Muscle of leg (tissue), 11 donors: ENCODE measurements around the gene NKAIN2. TPM values are rescaled to one million over a fixed set of nuclear protein-coding genes. Genes with fewer than 3 reads are reported as not detected.
"Not testable (repeated sequence)": the region's sequence is repeated elsewhere in the genome, so short reads cannot be mapped to it uniquely, and the experiment has no call there.

Source experiments
- DNase-seq: peaks from one replicate; pipeline ENCODE4 v3.0.0; 2013
- H3K27ac ChIP-seq: one replicate; pipeline ENCODE4 v1.5.1; 2013; ENCODE audit warnings: mild to moderate bottlenecking, low read length, control low read depth
- H3K27me3 ChIP-seq: one replicate; pipeline ENCODE4 v1.6.1; 2013; ENCODE audit warnings: low read length; ENCODE audit not compliant: control insufficient read depth, insufficient read depth
- H3K36me3 ChIP-seq: one replicate; pipeline ENCODE4 v1.6.1; 2013; ENCODE audit warnings: low read length; ENCODE audit not compliant: control insufficient read depth, insufficient read depth
- H3K4me1 ChIP-seq: one replicate; pipeline ENCODE4 v1.6.1; 2013; ENCODE audit warnings: low read length; ENCODE audit not compliant: control insufficient read depth, insufficient read depth
- H3K4me3 ChIP-seq: one replicate; pipeline ENCODE4 v1.5.1; 2013; ENCODE audit warnings: low read length, control low read depth
- H3K9me3 ChIP-seq: replicated peaks from 2 replicates; pipeline ENCODE4 v1.6.1; 2013; ENCODE audit warnings: low read depth, low read length; ENCODE audit not compliant: control insufficient read depth
- WGBS: methylation state at CpG from one replicate; pipeline ENCODE4 v1.1.5; 2013; ENCODE audit warnings: missing lambda C conversion rate; ENCODE audit not compliant: insufficient coverage; 5-methylcytosine and 5-hydroxymethylcytosine counted together
- polyA plus RNA-seq, 8 donors: library from polyadenylated mRNA; unstranded; fragments of 120-200 nt; gene quantifications; one replicate each; pipeline versions ENCODE4 v1.2.1 to v1.2.3, GENCODE V29; 2013; ENCODE audit warnings: inconsistent platforms in 1 of 8, low replicate concordance in 1 of 8; ENCODE audit not compliant: insufficient read length in 8 of 8, insufficient read depth in 1 of 8
- total RNA-seq: library from RNA; stranded (reverse); fragments of 120-200 nt; gene quantifications from one replicate; pipeline ENCODE4 v1.2.4, GENCODE V29; 2013

The NKAIN2 gene
- total and polyA plus RNA-seq, 9 donors, result 2.5 to 10.1 (median 7.9) TPM

- Histone ChIP-seq H3K4me3 (no peak overlapping the region), H3K27me3 (no peaks in the 10 kb centered on the region), H3K27ac (no peak overlapping the region), H3K36me3 (no peaks in the 10 kb centered on the region), H3K4me1 (peaks cover 1% of the 10 kb centered on the region), H3K9me3 (no peaks in the 10 kb centered on the region)
- WGBS, result no CpG with 5 or more reads among the region's 2 CpGs
- DNase-seq, result no peak
Measured at GRCh38 chr6:124319410-124319809, 515.7 kb downstream of the NKAIN2 start.

- Histone ChIP-seq H3K4me3 (no peak overlapping the region), H3K4me1 (no peaks in the 10 kb centered on the region), H3K27ac (no peak overlapping the region), H3K9me3 (no peaks in the 10 kb centered on the region), H3K27me3 (no peaks in the 10 kb centered on the region), H3K36me3 (no peaks in the 10 kb centered on the region)
- no peak for DNase-seq
Measured at GRCh38 chr6:124324237-124324636, 520.6 kb downstream of the NKAIN2 start.

- 60% methylated on average over 1 of the region's 1 CpG for WGBS
- H3K27me3 ChIP-seq, result no peaks in the 10 kb centered on the region
- no peaks in the 10 kb centered on the region for H3K4me1 ChIP-seq
- H3K27ac ChIP-seq, result no peak overlapping the region
- H3K9me3 ChIP-seq, result no peaks in the 10 kb centered on the region
- H3K36me3 ChIP-seq, result no peaks in the 10 kb centered on the region
- no peak overlapping the region for H3K4me3 ChIP-seq
- no peak for DNase-seq
Measured at GRCh38 chr6:124330197-124330596, 526.5 kb downstream of the NKAIN2 start.

GRCh38 chr6:124334359-124334758 lies 530.7 kb downstream of the NKAIN2 start:
- Histone ChIP-seq H3K4me3 (no peak overlapping the region), H3K36me3 (no peaks in the 10 kb centered on the region), H3K4me1 (no peaks in the 10 kb centered on the region), H3K27ac (no peak overlapping the region), H3K27me3 (no peaks in the 10 kb centered on the region), H3K9me3 (no peaks in the 10 kb centered on the region)
- DNase-seq, result no peak
- WGBS, result 100% methylated on average over 1 of the region's 4 CpGs

- H3K4me1 ChIP-seq, result no peaks in the 10 kb centered on the region
- H3K27me3 ChIP-seq, result no peaks in the 10 kb centered on the region
- no peak for DNase-seq
- no peaks in the 10 kb centered on the region for H3K36me3 ChIP-seq
- no peak overlapping the region for H3K27ac ChIP-seq
- no peak overlapping the region for H3K4me3 ChIP-seq
- WGBS, result no CpG with 5 or more reads among the region's 5 CpGs
- no peaks in the 10 kb centered on the region for H3K9me3 ChIP-seq
Measured at GRCh38 chr6:124339610-124340334, 536.1 kb downstream of the NKAIN2 start.

GRCh38 chr6:124348339-124348738 lies 544.7 kb downstream of the NKAIN2 start:
- not testable (repeated sequence) for H3K4me3 ChIP-seq, H3K36me3 ChIP-seq, H3K9me3 ChIP-seq, H3K4me1 ChIP-seq, DNase-seq, H3K27ac ChIP-seq, H3K27me3 ChIP-seq
- 100% methylated on average over 2 of the region's 6 CpGs for WGBS

- no peak overlapping the region for H3K27ac ChIP-seq
- no peaks in the 10 kb centered on the region for H3K36me3 ChIP-seq
- H3K4me1 ChIP-seq, result no peaks in the 10 kb centered on the region
- H3K4me3 ChIP-seq, result no peak overlapping the region
- no peak for DNase-seq
- WGBS, result no CpG with 5 or more reads among the region's 4 CpGs
- H3K27me3 ChIP-seq, result no peaks in the 10 kb centered on the region
- no peaks in the 10 kb centered on the region for H3K9me3 ChIP-seq
Measured at GRCh38 chr6:124355146-124355545, 551.5 kb downstream of the NKAIN2 start.

- H3K27me3 ChIP-seq, result no peaks in the 10 kb centered on the region
- DNase-seq, result no peak
- H3K27ac ChIP-seq, result no peak overlapping the region
- H3K4me1 ChIP-seq, result no peaks in the 10 kb centered on the region
- 48% methylated on average over 4 of the region's 5 CpGs for WGBS
- H3K9me3 ChIP-seq, result no peaks in the 10 kb centered on the region
- H3K36me3 ChIP-seq, result no peaks in the 10 kb centered on the region
- H3K4me3 ChIP-seq, result no peak overlapping the region
Measured at GRCh38 chr6:124356276-124356810, 552.7 kb downstream of the NKAIN2 start.

- no peak for DNase-seq
- H3K36me3 ChIP-seq, result no peaks in the 10 kb centered on the region
- no peaks in the 10 kb centered on the region for H3K27me3 ChIP-seq
- no peak overlapping the region for H3K4me3 ChIP-seq
- H3K4me1 ChIP-seq, result no peaks in the 10 kb centered on the region
- H3K27ac ChIP-seq, result no peak overlapping the region
- no peaks in the 10 kb centered on the region for H3K9me3 ChIP-seq
- no CpG with 5 or more reads among the region's 1 CpG for WGBS
Measured at GRCh38 chr6:124356811-124357210, 553.1 kb downstream of the NKAIN2 start.

GRCh38 chr6:124368131-124368530 lies 564.5 kb downstream of the NKAIN2 start:
- no peaks in the 10 kb centered on the region for H3K27me3 ChIP-seq
- DNase-seq, result no peak
- no peaks in the 10 kb centered on the region for H3K36me3 ChIP-seq
- no peak overlapping the region for H3K4me3 ChIP-seq
- H3K4me1 ChIP-seq, result no peaks in the 10 kb centered on the region
- no peak overlapping the region for H3K27ac ChIP-seq
- no peaks in the 10 kb centered on the region for H3K9me3 ChIP-seq
